OCI-LY7 (cell line): ENCODE measurements around the gene EMX2.

Experiments
- CTCF ChIP-seq: fragments of 200-600 bp; sonication (generic); conservative IDR thresholded peaks from 2 replicates; pipeline ENCODE4 v1.5.1; 2014; ENCODE audit warnings: mild to moderate bottlenecking, antibody characterized with exemption, low read length, moderate library complexity, mixed read lengths
- EZH2phosphoT487 ChIP-seq: fragments of 200-600 bp; sonication (generic); IDR thresholded peaks from 2 replicates; pipeline ENCODE4 v1.6.1; 2018; ENCODE audit warnings: low read depth, borderline replicate concordance, mild to moderate bottlenecking, mixed run types, antibody characterized with exemption, low read length, moderate library complexity, mixed read lengths

- TF ChIP-seq CTCF, result no peak
- no peak for TF ChIP-seq EZH2phosphoT487
Observed at GRCh38 chr10:117504562-117504961, 38.0 kb upstream of the EMX2 start.
